HG03469 (cell line): ENCODE results near the gene FOSL1.

Experiments
- ATAC-seq: cut with Tn5 transposase; IDR thresholded peaks from one replicate; pipeline ENCODE4 v1.9.1; 2021; ENCODE audit warnings: mild to moderate bottlenecking, moderate library complexity, moderate number of reproducible peaks; ENCODE audit not compliant: unreplicated experiment

FOSL1 gene

DNA sequence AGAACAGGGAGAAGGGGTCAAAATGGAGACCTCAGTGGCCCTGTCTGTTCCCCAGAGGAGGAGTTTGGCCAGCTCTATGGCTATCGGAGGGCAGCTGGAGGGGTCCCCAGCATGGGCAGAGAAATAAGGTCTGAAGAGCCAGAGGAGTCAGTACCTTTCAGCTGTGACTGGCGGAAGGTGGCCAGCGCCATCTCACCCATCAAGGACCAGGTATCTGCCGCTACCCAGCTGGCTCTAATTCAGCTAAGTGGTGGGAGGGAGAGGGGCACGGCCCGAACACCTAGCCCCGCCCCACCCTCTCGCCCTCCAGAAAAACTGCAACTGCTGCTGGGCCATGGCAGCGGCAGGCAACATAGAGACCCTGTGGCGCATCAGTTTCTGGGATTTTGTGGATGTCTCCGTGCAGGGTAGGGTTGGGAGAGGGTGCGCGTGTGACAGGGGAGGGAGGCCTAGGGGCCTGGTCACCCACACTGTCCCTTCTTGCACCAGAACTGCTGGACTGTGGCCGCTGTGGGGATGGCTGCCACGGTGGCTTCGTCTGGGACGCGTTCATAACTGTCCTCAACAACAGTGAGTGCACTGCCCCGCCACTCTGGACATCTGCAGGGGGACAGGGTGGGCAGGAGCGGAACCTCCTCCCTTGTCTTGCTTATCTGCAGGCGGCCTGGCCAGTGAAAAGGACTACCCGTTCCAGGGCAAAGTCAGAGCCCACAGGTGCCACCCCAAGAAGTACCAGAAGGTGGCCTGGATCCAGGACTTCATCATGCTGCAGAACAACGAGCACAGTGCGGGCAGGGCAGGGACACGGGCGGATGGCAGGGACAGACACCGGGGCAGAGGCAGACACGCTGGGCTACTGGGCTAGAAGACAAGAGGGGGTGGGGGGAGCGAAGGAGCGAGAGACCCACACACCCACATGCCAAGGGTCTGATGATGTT is 17.8 kb downstream of the FOSL1 start:
- ATAC-seq: no peak

GRCh38 chr11:65880844-65881421 is 19.3 kb downstream of the FOSL1 start:
- no peak for ATAC-seq

- no peak for ATAC-seq
Observed at GRCh38 chr11:65880027-65880426, 20.2 kb downstream of the FOSL1 start.

DNA sequence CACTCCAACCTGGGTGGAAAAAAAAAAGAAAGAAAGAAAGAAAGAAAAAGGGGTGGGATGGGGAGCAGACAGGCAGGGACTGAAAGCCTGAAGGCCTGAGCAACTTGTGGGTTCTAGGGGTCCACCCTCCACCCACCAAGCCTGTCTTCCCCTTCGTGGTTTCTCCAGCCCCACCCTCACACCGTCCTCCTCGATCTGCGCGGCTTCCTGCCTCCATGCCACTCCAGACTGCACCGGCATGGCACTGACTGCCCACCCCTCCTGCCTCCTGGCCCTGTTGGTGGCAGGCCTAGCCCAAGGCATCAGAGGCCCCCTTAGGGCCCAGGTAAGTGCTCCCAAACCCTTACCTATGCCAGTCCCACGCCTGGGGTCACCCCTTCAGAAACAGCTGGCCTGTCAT is 20.6 kb downstream of the FOSL1 start, which contains the start of gene CTSW:
Gene CTSW, plus strand, starts transcription at position 221 of the 400 bp plus-strand sequence. Its CDS starts 18 bp downstream, at position 239.
- no peak for ATAC-seq

DNA sequence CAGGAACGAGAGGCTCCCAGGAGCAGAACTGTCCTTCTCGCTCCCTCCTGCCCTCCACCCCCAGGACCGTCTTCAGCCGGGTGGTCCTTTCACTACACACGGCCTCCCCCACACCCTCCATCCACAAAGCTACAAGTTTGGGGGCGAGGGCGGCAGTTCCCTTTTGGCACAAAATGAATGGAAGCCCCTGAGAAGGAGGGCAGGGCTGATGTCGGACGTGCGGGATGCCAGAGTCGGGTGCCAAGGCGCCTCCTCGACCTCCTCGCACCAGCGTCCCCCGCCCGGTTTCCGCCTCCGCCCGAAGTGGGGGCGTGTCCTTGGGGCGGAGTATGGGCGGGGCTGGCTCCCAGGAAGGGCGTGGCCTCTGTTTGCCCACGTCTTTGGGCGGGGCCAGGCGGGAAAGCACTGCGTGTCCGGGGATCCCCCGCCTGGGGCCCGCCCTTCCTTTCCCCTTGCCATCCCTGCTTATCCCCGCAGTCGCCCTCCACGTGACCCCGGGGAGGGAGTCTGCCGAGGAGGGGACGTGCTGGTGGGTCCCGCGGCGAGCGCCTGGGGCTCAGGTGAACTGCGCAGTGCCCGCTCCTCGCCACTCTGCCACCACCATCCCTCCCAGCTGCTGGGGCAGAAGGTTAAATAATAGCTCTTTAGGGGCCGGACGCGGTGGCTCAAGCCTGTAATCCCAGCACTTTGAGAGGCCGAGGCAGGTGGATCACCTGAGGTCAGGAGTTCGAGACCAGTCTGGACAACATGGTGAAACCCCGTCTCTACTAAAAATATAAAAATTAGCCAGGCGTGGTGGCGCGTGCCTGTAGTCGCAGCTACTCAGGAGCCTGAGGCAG is 26.7 kb downstream of the FOSL1 start:
- peak; percentile 60 for ATAC-seq

- ATAC-seq: no peak
Observed at GRCh38 chr11:65872586-65873317, 27.4 kb downstream of the FOSL1 start, which contains the start of gene EFEMP2. EFEMP2 (minus strand) TSS chr11:65872800; CDS start chr11:65872354, 446 bp downstream.

- ATAC-seq: no peak
Observed at GRCh38 chr11:65871811-65872548, 28.2 kb downstream of the FOSL1 start.

DNA sequence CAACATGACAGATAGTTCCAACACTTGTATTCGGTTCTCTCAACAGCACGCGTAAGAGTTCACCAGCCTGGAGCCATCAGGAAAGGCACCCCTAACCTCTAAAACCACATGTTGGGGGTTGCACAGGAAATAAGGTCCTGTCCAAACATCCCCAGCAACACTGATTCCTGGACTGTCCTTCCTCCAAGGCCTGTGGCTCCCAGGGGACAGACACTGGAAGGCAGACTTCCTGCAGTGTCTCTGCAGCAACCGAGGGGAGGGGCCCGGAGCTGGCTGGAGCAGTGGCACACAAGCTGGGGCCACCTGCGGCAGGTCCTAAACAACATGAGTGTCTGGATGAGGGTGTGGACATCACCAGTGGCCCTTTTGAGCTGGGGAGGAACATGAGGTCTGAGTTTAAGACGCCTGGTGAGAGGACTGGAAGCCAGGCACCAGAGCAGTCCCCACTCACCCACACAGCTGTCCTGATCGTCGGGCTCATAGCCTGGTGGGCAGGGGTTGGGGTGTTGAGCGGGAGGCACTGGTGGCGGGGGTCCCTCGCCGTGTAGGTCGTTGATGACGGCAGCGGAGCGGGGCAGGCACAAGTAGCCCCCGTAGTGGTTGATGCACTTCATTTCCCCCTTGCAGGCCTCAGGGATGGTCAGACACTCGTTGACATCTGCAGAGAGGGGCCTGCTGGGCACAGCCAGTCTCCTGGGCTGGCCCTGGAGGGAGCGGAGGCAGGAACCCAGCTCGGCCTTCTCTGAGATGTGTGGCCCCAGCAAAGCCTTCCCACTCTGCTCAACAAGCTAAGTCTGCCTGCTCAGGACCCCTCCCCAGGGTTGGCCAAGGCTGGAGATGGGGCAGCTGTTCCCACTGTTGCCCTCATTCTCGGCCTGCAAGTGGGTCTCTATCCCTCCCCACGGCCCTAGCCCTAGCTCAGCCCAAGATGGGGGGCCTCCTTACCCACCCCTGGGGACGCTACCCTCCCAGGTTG is 29.2 kb downstream of the FOSL1 start:
- ATAC-seq: no peak

DNA sequence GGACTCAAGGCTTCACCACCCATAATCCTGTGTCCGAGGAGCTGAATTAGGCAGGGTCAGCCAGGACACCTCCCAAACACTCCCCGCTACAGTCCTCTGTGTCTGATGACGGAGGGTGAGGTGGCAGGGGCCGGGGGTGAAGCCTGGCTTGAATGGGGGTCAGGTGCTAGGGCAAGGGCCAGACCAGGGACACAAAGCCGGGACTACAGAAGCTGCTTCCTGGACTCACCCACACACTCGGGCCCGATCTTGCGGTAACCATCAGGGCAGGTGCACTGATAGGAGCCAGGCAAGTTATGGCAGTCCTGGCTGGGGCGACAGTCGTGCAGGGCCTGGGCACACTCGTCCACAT is 29.9 kb downstream of the FOSL1 start:
- ATAC-seq: no peak

GRCh38 chr11:65869643-65870306 is 30.4 kb downstream of the FOSL1 start:
- no peak for ATAC-seq

GRCh38 chr11:65868907-65869306 is 31.3 kb downstream of the FOSL1 start:
- no peak for ATAC-seq

DNA sequence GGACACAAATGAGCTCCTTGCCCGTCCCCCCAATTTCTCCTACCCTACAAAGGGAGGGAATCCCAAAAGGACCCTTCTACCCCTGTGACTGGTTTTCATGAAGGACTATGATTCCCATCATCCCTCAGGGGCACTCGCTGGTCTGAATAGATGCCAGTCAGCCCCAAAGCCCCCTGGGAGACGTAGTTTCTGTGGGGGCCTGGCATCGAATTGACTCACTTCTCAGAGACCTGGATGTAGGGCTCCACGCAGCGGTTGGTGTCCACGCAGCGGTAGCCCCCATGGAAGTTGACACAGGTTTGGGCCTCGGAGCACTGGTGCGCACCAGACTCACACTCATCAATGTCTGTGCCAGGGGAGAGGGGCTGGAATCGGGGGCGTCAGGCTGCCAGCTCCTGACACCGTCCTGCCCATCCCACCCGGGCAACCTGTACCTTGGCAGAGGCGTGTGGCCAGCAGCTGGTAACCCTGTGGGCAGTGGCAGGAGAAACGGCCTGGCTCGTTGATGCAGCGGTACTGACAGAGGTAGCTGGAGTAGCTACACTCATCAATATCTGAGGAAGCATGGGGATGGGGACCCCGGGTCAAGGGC is 32.0 kb downstream of the FOSL1 start:
- ATAC-seq: no peak

GRCh38 chr11:65867284-65868071 is 32.7 kb downstream of the FOSL1 start:
- no peak for ATAC-seq

GRCh38 chr11:65866509-65867283 is 33.5 kb downstream of the FOSL1 start:
- no peak for ATAC-seq

- ATAC-seq: no peak
Observed at GRCh38 chr11:65865550-65866172, 34.5 kb downstream of the FOSL1 start.
